ENCODE results near the gene SRSF5.

Gene SRSF5

GRCh38 chr14:69794791-69795190 is 27.8 kb downstream of the SRSF5 start:
- no peak overlapping the region for H3K4me3 ChIP-seq (ENCODE audit: low read length)
- DNase-seq (ENCODE audit: low read depth), result no peak
- TF ChIP-seq CTCF (conservative IDR thresholded peaks at IDR 0.05; ENCODE audit: low read depth, low read length), result no peak

- no peak for DNase-seq (ENCODE audit: low read depth)
- TF ChIP-seq CTCF (conservative IDR thresholded peaks at IDR 0.05; ENCODE audit: low read depth, low read length), result no peak
- H3K4me3 ChIP-seq (ENCODE audit: low read length), result no peak overlapping the region
Measured at GRCh38 chr14:69795691-69796090, 28.7 kb downstream of the SRSF5 start.

GRCh38 chr14:69796797-69797500 is 30.0 kb downstream of the SRSF5 start, which contains the start of gene SLC10A1:
TSS of gene SLC10A1 (minus strand) at chr14:69797241. CDS start at chr14:69797155, 86 bp downstream.
- H3K4me3 ChIP-seq (ENCODE audit: low read length), result no peak within 1 kb of the TSS
- no peak for DNase-seq (ENCODE audit: low read depth)
- no peak for TF ChIP-seq CTCF (conservative IDR thresholded peaks at IDR 0.05; ENCODE audit: low read depth, low read length)

GRCh38 chr14:69797573-69798338 is 30.8 kb downstream of the SRSF5 start:
- no peak overlapping the region for H3K4me3 ChIP-seq (ENCODE audit: low read length)
- DNase-seq (ENCODE audit: low read depth), result no peak
- no peak for TF ChIP-seq CTCF (conservative IDR thresholded peaks at IDR 0.05; ENCODE audit: low read depth, low read length)

GRCh38 chr14:69798339-69798735 is 31.4 kb downstream of the SRSF5 start:
- no peak for TF ChIP-seq CTCF (conservative IDR thresholded peaks at IDR 0.05; ENCODE audit: low read depth, low read length)
- H3K4me3 ChIP-seq (ENCODE audit: low read length), result no peak overlapping the region
- no peak for DNase-seq (ENCODE audit: low read depth)

GRCh38 chr14:69803753-69804152 is 36.8 kb downstream of the SRSF5 start:
- no peak for DNase-seq (ENCODE audit: low read depth)
- TF ChIP-seq CTCF (conservative IDR thresholded peaks at IDR 0.05; ENCODE audit: low read depth, low read length), result peak; percentile 29
- H3K4me3 ChIP-seq (ENCODE audit: low read length), result no peak overlapping the region

- H3K4me3 ChIP-seq (ENCODE audit: low read length), result no peak overlapping the region
- DNase-seq (ENCODE audit: low read depth), result no peak
- TF ChIP-seq CTCF (conservative IDR thresholded peaks at IDR 0.05; ENCODE audit: low read depth, low read length), result no peak
Measured at GRCh38 chr14:69804902-69805301, 38.0 kb downstream of the SRSF5 start.
